GM23338 (cell line): ENCODE results near the gene ADD1. TPM values are rescaled to one million over a fixed set of nuclear protein-coding genes. Genes with fewer than 3 reads are reported as not detected.

ENCODE experiments used
- ATAC-seq: fragments of 200-7000 bp; cut with Tn5 transposase; 3 replicates; pipeline ENCODE4 v1.9.1; 2020
- DNase-seq: peaks from one replicate; pipeline ENCODE4 v3.0.0-alpha.2; 2015; ENCODE audit warnings: low spot score
- H2AFZ ChIP-seq: fragments of 200-600 bp; sonication (generic); 2 replicates; pipeline ENCODE4 v1.8.0; 2016; ENCODE audit warnings: antibody characterized with exemption, mild to moderate bottlenecking, moderate library complexity
- H3F3A ChIP-seq: fragments of 200-600 bp; sonication (generic); replicated peaks from 2 replicates; pipeline ENCODE4 v1.8.0; 2017; ENCODE audit warnings: antibody characterized with exemption, mixed run types, low read depth
- H3K27ac ChIP-seq: fragments of 200-600 bp; sonication (generic); 2 replicates; pipeline ENCODE4 v1.6.1; 2016; ENCODE audit warnings: low read depth
- H3K27me3 ChIP-seq: fragments of 200-600 bp; sonication (generic); 2 replicates; pipeline ENCODE4 v1.8.0; 2016; ENCODE audit warnings: mild to moderate bottlenecking, mixed run types, moderate library complexity; ENCODE audit not compliant: insufficient read depth
- H3K36me3 ChIP-seq: fragments of 200-600 bp; sonication (generic); 2 replicates; pipeline ENCODE4 v1.8.0; 2016; ENCODE audit warnings: mild to moderate bottlenecking; ENCODE audit not compliant: insufficient read depth
- H3K4me1 ChIP-seq: fragments of 200-600 bp; sonication (generic); 2 replicates; pipeline ENCODE4 v1.8.0; 2016; ENCODE audit warnings: mild to moderate bottlenecking, moderate library complexity; ENCODE audit not compliant: insufficient read depth
- H3K4me2 ChIP-seq: fragments of 200-600 bp; sonication (generic); 2 replicates; pipeline ENCODE4 v1.7.1; 2017; ENCODE audit warnings: mixed run types
- H3K4me3 ChIP-seq: fragments of 200-600 bp; sonication (generic); 2 replicates; pipeline ENCODE4 v1.6.1; 2016; ENCODE audit warnings: mixed run types
- H3K79me2 ChIP-seq: fragments of 200-600 bp; sonication (generic); replicated peaks from 2 replicates; pipeline ENCODE4 v1.8.0; 2017; ENCODE audit warnings: mild to moderate bottlenecking; ENCODE audit not compliant: insufficient read depth
- H3K9me2 ChIP-seq: fragments of 200-600 bp; sonication (generic); 2 replicates; pipeline ENCODE4 v1.8.0; 2017; ENCODE audit not compliant: insufficient read depth
- H4K20me1 ChIP-seq: fragments of 200-600 bp; sonication (generic); replicated peaks from 2 replicates; pipeline ENCODE4 v1.8.0; 2017; ENCODE audit warnings: mild to moderate bottlenecking; ENCODE audit not compliant: insufficient read depth
- H3K27ac Mint-ChIP-seq: 2 replicates; pipeline ENCODE4 v1.8.0; 2020; ENCODE audit warnings: inconsistent platforms, mild to moderate bottlenecking, moderate library complexity, mixed read lengths
- H3K27me3 Mint-ChIP-seq: 3 replicates; pipeline ENCODE4 v1.8.0; 2022; ENCODE audit warnings: low read depth, mild to moderate bottlenecking, moderate library complexity, mixed read lengths, inconsistent platforms; ENCODE audit not compliant: insufficient read depth, poor library complexity
- H3K36me3 Mint-ChIP-seq: 3 replicates; pipeline ENCODE4 v1.8.0; 2021; ENCODE audit warnings: low read depth, mild to moderate bottlenecking, inconsistent platforms, moderate library complexity, mixed read lengths
- H3K4me1 Mint-ChIP-seq: 3 replicates; pipeline ENCODE4 v1.8.0; 2020; ENCODE audit warnings: mild to moderate bottlenecking, inconsistent platforms, mixed read lengths
- H3K4me3 Mint-ChIP-seq: 3 replicates; pipeline ENCODE4 v1.8.0; 2021; ENCODE audit warnings: moderate library complexity, mild to moderate bottlenecking, inconsistent platforms, mixed read lengths
- H3K9me3 Mint-ChIP-seq: 3 replicates; pipeline ENCODE4 v1.8.0; 2020; ENCODE audit warnings: moderate library complexity, mild to moderate bottlenecking, inconsistent platforms, mixed read lengths
- CTCF ChIP-seq, 2 experiments: fragments of 200-600 bp in 1 of 2; sonication (generic) in 1 of 2; conservative IDR thresholded peaks; 2 replicates each; pipeline versions ENCODE4 v1.5.1 to v1.6.1; 2016 to 2017; ENCODE audit warnings: antibody characterized with exemption in 2 of 2, low read depth in 2 of 2, mild to moderate bottlenecking in 2 of 2, moderate library complexity in 1 of 2
- JUNB ChIP-seq: IDR thresholded peaks from one replicate; pipeline ENCODE4 v1.6.1; 2016; ENCODE audit warnings: antibody characterized with exemption; ENCODE audit not compliant: unreplicated experiment
- ZNF114 ChIP-seq: fragments of 250-450 bp; sonication (Bioruptor Pico); IDR thresholded peaks from 2 replicates; pipeline ENCODE4 v1.5.0; 2020; ENCODE audit warnings: mild to moderate bottlenecking, moderate library complexity
- polyA plus RNA-seq: library from polyadenylated mRNA; unstranded; fragments of >200 nt; fragmentation: Nextera tagmentation; extraction: Ambion mirVana; gene quantifications from 2 replicates; pipeline ENCODE4 v1.2.1, GENCODE V29; 2016
- total RNA-seq: library from RNA; depleted of rRNA; stranded (reverse); fragments of >200 nt; shearing (Covaris generic); gene quantifications from 2 replicates; pipeline ENCODE4 v1.2.3, GENCODE V29; 2014
- TF ChIP-seq, protein P1 (sequence below): fragments of 250-450 bp; sonication (Bioruptor Pico); IDR thresholded peaks from 2 replicates; pipeline ENCODE4 v1.5.0; 2020; ENCODE audit warnings: mild to moderate bottlenecking, moderate library complexity
- TF ChIP-seq, protein P2 (sequence below): IDR thresholded peaks from one replicate; pipeline ENCODE4 v1.6.1; 2018; ENCODE audit warnings: antibody characterized with exemption; ENCODE audit not compliant: unreplicated experiment

Gene ADD1
- total and polyA plus RNA-seq, 2 experiments from 2014 or later, result 126 to 144 TPM

- TF ChIP-seq, protein P1, sequence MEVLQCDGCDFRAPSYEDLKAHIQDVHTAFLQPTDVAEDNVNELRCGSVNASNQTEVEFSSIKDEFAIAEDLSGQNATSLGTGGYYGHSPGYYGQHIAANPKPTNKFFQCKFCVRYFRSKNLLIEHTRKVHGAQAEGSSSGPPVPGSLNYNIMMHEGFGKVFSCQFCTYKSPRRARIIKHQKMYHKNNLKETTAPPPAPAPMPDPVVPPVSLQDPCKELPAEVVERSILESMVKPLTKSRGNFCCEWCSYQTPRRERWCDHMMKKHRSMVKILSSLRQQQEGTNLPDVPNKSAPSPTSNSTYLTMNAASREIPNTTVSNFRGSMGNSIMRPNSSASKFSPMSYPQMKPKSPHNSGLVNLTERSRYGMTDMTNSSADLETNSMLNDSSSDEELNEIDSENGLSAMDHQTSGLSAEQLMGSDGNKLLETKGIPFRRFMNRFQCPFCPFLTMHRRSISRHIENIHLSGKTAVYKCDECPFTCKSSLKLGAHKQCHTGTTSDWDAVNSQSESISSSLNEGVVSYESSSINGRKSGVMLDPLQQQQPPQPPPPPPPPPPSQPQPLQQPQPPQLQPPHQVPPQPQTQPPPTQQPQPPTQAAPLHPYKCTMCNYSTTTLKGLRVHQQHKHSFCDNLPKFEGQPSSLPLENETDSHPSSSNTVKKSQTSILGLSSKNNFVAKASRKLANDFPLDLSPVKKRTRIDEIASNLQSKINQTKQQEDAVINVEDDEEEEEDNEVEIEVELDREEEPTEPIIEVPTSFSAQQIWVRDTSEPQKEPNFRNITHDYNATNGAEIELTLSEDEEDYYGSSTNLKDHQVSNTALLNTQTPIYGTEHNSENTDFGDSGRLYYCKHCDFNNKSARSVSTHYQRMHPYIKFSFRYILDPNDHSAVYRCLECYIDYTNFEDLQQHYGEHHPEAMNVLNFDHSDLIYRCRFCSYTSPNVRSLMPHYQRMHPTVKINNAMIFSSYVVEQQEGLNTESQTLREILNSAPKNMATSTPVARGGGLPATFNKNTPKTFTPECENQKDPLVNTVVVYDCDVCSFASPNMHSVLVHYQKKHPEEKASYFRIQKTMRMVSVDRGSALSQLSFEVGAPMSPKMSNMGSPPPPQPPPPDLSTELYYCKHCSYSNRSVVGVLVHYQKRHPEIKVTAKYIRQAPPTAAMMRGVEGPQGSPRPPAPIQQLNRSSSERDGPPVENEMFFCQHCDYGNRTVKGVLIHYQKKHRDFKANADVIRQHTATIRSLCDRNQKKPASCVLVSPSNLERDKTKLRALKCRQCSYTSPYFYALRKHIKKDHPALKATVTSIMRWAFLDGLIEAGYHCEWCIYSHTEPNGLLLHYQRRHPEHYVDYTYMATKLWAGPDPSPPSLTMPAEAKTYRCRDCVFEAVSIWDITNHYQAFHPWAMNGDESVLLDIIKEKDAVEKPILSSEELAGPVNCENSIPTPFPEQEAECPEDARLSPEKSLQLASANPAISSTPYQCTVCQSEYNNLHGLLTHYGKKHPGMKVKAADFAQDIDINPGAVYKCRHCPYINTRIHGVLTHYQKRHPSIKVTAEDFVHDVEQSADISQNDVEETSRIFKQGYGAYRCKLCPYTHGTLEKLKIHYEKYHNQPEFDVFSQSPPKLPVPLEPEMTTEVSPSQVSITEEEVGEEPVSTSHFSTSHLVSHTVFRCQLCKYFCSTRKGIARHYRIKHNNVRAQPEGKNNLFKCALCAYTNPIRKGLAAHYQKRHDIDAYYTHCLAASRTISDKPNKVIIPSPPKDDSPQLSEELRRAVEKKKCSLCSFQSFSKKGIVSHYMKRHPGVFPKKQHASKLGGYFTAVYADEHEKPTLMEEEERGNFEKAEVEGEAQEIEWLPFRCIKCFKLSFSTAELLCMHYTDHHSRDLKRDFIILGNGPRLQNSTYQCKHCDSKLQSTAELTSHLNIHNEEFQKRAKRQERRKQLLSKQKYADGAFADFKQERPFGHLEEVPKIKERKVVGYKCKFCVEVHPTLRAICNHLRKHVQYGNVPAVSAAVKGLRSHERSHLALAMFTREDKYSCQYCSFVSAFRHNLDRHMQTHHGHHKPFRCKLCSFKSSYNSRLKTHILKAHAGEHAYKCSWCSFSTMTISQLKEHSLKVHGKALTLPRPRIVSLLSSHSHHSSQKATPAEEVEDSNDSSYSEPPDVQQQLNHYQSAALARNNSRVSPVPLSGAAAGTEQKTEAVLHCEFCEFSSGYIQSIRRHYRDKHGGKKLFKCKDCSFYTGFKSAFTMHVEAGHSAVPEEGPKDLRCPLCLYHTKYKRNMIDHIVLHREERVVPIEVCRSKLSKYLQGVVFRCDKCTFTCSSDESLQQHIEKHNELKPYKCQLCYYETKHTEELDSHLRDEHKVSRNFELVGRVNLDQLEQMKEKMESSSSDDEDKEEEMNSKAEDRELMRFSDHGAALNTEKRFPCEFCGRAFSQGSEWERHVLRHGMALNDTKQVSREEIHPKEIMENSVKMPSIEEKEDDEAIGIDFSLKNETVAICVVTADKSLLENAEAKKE (CRISPR knock-in tag), result no peak
- no peak for TF ChIP-seq JUNB
- no peak for TF ChIP-seq CTCF (conservative IDR thresholded peaks at IDR 0.05; ENCODE audit: low read depth in 2 of 2)
Measured at GRCh38 chr4:2893772-2894171, 50.1 kb downstream of the ADD1 start (continued).

DNA sequence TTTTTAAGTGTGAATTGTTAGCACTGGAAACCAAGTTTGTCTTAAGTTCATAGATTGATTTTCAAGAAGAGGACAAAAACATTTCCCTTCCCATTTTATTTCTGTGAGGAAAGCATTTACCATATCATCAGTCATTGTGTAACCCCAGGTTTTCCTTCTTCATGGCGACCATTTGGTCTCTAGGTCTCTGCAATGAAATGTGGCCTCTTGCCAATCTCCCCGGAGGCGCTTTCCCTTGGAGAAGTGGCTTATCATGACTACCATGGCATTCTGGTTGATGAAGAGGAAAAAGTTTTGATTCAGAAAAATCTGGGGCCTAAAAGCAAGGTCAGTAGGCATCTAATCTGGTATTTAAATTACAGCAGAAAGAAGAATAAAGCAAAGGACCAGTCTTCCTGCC is 54.4 kb downstream of the ADD1 start:
- no peaks in the 10 kb centered on the region for H3K79me2 ChIP-seq
- no peak overlapping the region for H3K4me2 ChIP-seq
- Mint-ChIP-seq H3K27ac (no peak overlapping the region), H3K9me3 (no peaks in the 10 kb centered on the region), H3K36me3 (peaks cover 70% of the 10 kb centered on the region), H3K27me3 (no peaks in the 10 kb centered on the region), H3K4me3 (no peak overlapping the region), H3K4me1 (no peaks in the 10 kb centered on the region)
- ATAC-seq (no peak), DNase-seq (no peak)
- H3K27ac ChIP-seq, result no peak overlapping the region
- H3K27me3 ChIP-seq, result no peaks in the 10 kb centered on the region
- no peaks in the 10 kb centered on the region for H4K20me1 ChIP-seq
- no peaks in the 10 kb centered on the region for H3K4me1 ChIP-seq
- H3F3A ChIP-seq, result 0 out of 2 replicates have a peak, but pooled peaks cover 3% of the 10 kb centered on the region
- no peak overlapping the region for H3K4me3 ChIP-seq
- H2AFZ ChIP-seq, result no peak overlapping the region
- peaks cover 39% of the 10 kb centered on the region for H3K36me3 ChIP-seq
- H3K9me2 ChIP-seq, result 0 out of 2 replicates have a peak, but pooled peaks cover 3% of the 10 kb centered on the region
- TF ChIP-seq, protein P2, sequence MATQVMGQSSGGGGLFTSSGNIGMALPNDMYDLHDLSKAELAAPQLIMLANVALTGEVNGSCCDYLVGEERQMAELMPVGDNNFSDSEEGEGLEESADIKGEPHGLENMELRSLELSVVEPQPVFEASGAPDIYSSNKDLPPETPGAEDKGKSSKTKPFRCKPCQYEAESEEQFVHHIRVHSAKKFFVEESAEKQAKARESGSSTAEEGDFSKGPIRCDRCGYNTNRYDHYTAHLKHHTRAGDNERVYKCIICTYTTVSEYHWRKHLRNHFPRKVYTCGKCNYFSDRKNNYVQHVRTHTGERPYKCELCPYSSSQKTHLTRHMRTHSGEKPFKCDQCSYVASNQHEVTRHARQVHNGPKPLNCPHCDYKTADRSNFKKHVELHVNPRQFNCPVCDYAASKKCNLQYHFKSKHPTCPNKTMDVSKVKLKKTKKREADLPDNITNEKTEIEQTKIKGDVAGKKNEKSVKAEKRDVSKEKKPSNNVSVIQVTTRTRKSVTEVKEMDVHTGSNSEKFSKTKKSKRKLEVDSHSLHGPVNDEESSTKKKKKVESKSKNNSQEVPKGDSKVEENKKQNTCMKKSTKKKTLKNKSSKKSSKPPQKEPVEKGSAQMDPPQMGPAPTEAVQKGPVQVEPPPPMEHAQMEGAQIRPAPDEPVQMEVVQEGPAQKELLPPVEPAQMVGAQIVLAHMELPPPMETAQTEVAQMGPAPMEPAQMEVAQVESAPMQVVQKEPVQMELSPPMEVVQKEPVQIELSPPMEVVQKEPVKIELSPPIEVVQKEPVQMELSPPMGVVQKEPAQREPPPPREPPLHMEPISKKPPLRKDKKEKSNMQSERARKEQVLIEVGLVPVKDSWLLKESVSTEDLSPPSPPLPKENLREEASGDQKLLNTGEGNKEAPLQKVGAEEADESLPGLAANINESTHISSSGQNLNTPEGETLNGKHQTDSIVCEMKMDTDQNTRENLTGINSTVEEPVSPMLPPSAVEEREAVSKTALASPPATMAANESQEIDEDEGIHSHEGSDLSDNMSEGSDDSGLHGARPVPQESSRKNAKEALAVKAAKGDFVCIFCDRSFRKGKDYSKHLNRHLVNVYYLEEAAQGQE, result no peak
- TF ChIP-seq JUNB (no peak), ZNF114 (CRISPR knock-in tag) (no peak), CTCF (conservative IDR thresholded peaks at IDR 0.05; ENCODE audit: low read depth in 2 of 2) (no peak)
